ENCODE results near the gene SLC15A1. TPM values are rescaled to one million over a fixed set of nuclear protein-coding genes. Genes with fewer than 3 reads are reported as not detected.

Gene SLC15A1
- total RNA-seq, 4 donors from 2014 or later: 16.1 to 56.3 (median 44.1) TPM; not detected in 1

- intact Hi-C loops (cut with DNase I; ENCODE audit: low total_unique reads): no loop called here
- DNase-seq: no peak
- no peaks in the 10 kb centered on the region for H3K9me3 ChIP-seq
- H3K36me3 ChIP-seq: no peaks in the 10 kb centered on the region
- in situ Hi-C loops (cut with MboI; ENCODE audit: low pct_ligation_motif_present in 1 of 4, low pct_unique_long_range_greater_than_20kb in 1 of 4, low sequenced_read_pairs in 3 of 4): loop anchor here in 2 of 4 donors (25.0 kb wide), 1 partner anchor 828 kb away; no protein-coding TSS in a partner anchor
- TF ChIP-seq, protein P1, sequence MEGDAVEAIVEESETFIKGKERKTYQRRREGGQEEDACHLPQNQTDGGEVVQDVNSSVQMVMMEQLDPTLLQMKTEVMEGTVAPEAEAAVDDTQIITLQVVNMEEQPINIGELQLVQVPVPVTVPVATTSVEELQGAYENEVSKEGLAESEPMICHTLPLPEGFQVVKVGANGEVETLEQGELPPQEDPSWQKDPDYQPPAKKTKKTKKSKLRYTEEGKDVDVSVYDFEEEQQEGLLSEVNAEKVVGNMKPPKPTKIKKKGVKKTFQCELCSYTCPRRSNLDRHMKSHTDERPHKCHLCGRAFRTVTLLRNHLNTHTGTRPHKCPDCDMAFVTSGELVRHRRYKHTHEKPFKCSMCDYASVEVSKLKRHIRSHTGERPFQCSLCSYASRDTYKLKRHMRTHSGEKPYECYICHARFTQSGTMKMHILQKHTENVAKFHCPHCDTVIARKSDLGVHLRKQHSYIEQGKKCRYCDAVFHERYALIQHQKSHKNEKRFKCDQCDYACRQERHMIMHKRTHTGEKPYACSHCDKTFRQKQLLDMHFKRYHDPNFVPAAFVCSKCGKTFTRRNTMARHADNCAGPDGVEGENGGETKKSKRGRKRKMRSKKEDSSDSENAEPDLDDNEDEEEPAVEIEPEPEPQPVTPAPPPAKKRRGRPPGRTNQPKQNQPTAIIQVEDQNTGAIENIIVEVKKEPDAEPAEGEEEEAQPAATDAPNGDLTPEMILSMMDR (IDR thresholded peaks at IDR 0.05): no peak
- TF ChIP-seq POLR2A (IDR thresholded peaks at IDR 0.05) (no peak), EP300 (IDR thresholded peaks at IDR 0.05; ENCODE audit: low read depth) (no peak), POLR2AphosphoS5 (IDR thresholded peaks at IDR 0.05) (no peak)
- WGBS, 2 donors (ENCODE audit: low coverage in 1 of 2): 60 to 81% methylated on average over 3 to 15 of the region's 15 CpGs
- no peaks in the 10 kb centered on the region for H3K4me1 ChIP-seq
- H3K27ac ChIP-seq: no peak overlapping the region
- peaks cover 3% of the 10 kb centered on the region for H3K27me3 ChIP-seq
- H3K4me3 ChIP-seq: no peak overlapping the region
These were observed 62.0 kb downstream of the SLC15A1 start for GRCh38 chr13:98690348-98691022.

- Histone ChIP-seq H3K9me3 (no peaks in the 10 kb centered on the region), H3K4me1 (no peaks in the 10 kb centered on the region), H3K4me3 (no peak overlapping the region), H3K36me3 (no peaks in the 10 kb centered on the region), H3K27me3 (no peaks in the 10 kb centered on the region), H3K27ac (no peak overlapping the region)
- in situ Hi-C loops (cut with MboI; ENCODE audit: low pct_ligation_motif_present in 1 of 4, low pct_unique_long_range_greater_than_20kb in 1 of 4, low sequenced_read_pairs in 3 of 4) (loop anchor here in 2 of 4 donors (25.0 kb wide), 1 partner anchor 827 kb away; no protein-coding TSS in a partner anchor), intact Hi-C loops (cut with DNase I; ENCODE audit: low total_unique reads) (no loop called here)
- no peak for DNase-seq
- 91% methylated on average over 6 of the region's 6 CpGs; no CpG with 5 or more reads in 1 of the 2 donors for WGBS, 2 donors (ENCODE audit: low coverage in 1 of 2)
- TF ChIP-seq POLR2A (IDR thresholded peaks at IDR 0.05) (no peak), POLR2AphosphoS5 (IDR thresholded peaks at IDR 0.05) (no peak), EP300 (IDR thresholded peaks at IDR 0.05; ENCODE audit: low read depth) (no peak)
- TF ChIP-seq, protein P1 (IDR thresholded peaks at IDR 0.05): no peak
These were observed 63.0 kb downstream of the SLC15A1 start for GRCh38 chr13:98689347-98689968.

DNA sequence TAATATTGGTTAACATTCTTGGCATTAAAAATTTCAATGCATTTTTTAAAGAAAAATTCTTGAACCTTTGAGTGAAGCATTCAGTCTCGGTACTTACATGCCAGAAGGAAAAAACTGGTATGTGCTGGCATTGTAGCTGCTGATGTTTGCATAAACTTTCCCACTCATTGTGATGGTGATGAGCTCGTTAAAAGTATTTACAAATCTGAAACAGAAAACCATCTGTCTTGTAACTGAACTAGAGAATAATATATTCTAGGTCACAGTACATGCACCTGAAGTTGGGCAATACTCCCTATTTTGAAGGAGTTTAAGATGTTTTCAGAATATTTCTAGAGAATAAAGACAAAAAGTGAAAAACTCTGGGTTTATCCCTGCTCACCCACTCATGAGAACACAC is 64.1 kb downstream of the SLC15A1 start:
- no peaks in the 10 kb centered on the region for H3K36me3 ChIP-seq
- TF ChIP-seq, protein P1 (IDR thresholded peaks at IDR 0.05): no peak
- TF ChIP-seq POLR2A (IDR thresholded peaks at IDR 0.05) (no peak), EP300 (IDR thresholded peaks at IDR 0.05; ENCODE audit: low read depth) (no peak)
- DNase-seq: no peak
- in situ Hi-C loops (cut with MboI; ENCODE audit: low pct_ligation_motif_present in 1 of 4, low pct_unique_long_range_greater_than_20kb in 1 of 4, low sequenced_read_pairs in 3 of 4): loop anchor here in 2 of 4 donors (25.0 kb wide), 1 partner anchor 826 kb away; no protein-coding TSS in a partner anchor
- no peaks in the 10 kb centered on the region for H3K27me3 ChIP-seq
- intact Hi-C loops (cut with DNase I; ENCODE audit: low total_unique reads): no loop called here
- no peaks in the 10 kb centered on the region for H3K9me3 ChIP-seq
- no peak overlapping the region for H3K4me3 ChIP-seq
- H3K27ac ChIP-seq: no peak overlapping the region
- no peaks in the 10 kb centered on the region for H3K4me1 ChIP-seq
- WGBS, 2 donors (ENCODE audit: low coverage in 1 of 2): 50 to 52% methylated on average over 2 of the region's 2 CpGs

- in situ Hi-C loops (cut with MboI; ENCODE audit: low pct_ligation_motif_present in 1 of 4, low pct_unique_long_range_greater_than_20kb in 1 of 4, low sequenced_read_pairs in 3 of 4) (loop anchor here in 2 of 4 donors (25.0 kb wide), 1 partner anchor 825 kb away; no protein-coding TSS in a partner anchor), intact Hi-C loops (cut with DNase I; ENCODE audit: low total_unique reads) (no loop called here)
- no peak overlapping the region for H3K4me3 ChIP-seq
- no peaks in the 10 kb centered on the region for H3K9me3 ChIP-seq
- no peak overlapping the region for H3K27ac ChIP-seq
- H3K4me1 ChIP-seq: no peaks in the 10 kb centered on the region
- TF ChIP-seq POLR2A (IDR thresholded peaks at IDR 0.05) (no peak), POLR2AphosphoS5 (IDR thresholded peaks at IDR 0.05) (no peak), EP300 (IDR thresholded peaks at IDR 0.05; ENCODE audit: low read depth) (no peak)
- TF ChIP-seq, protein P1 (IDR thresholded peaks at IDR 0.05): no peak
- WGBS, 2 donors (ENCODE audit: low coverage in 1 of 2): 81 to 85% methylated on average over 3 to 5 of the region's 5 CpGs
- no peak for DNase-seq
- H3K27me3 ChIP-seq: no peaks in the 10 kb centered on the region
- no peaks in the 10 kb centered on the region for H3K36me3 ChIP-seq
These were observed 65.2 kb downstream of the SLC15A1 start for GRCh38 chr13:98687319-98687718.

Measured in transverse colon (tissue), 4 donors.